ENCODE measurements around the gene MBNL3. TPM values are rescaled to one million over a fixed set of nuclear protein-coding genes. Genes with fewer than 3 reads are reported as not detected.
"Not testable (repeated sequence)": the region's sequence is repeated elsewhere in the genome, so short reads cannot be mapped to it uniquely, and the experiment has no call there.

Gene MBNL3
- total RNA-seq, 1 experiment from 2014 or later, result 42.2 TPM

- no peaks in the 10 kb centered on the region for H3K27me3 ChIP-seq (replicated peaks; ENCODE audit: insufficient read depth, low read depth, low read length, poor library complexity)
- no peak overlapping the region for H3K4me3 ChIP-seq (ENCODE audit: low read depth, low read length, poor library complexity, severe bottlenecking)
- no peak for TF ChIP-seq CTCF (conservative IDR thresholded peaks at IDR 0.05; ENCODE audit: low read depth, low read length)
- TF ChIP-seq EZH2 (IDR thresholded peaks at IDR 0.05; ENCODE audit: borderline replicate concordance, low read depth, low read length, poor library complexity, severe bottlenecking), result no peak
- H3K9me3 ChIP-seq (ENCODE audit: low read depth, low read length, poor library complexity, severe bottlenecking), result no peaks in the 10 kb centered on the region
- no peak overlapping the region for H3K27ac ChIP-seq (ENCODE audit: low read depth, low read length, poor library complexity, severe bottlenecking)
- no TSS peak for BruUV-seq (replicated peaks)
- no peak for DNase-seq (ENCODE audit: low spot score)
- CTCF ChIA-PET, result no interaction called here
- no peaks in the 10 kb centered on the region for H3K36me3 ChIP-seq (ENCODE audit: insufficient read depth, low read length, poor library complexity, severe bottlenecking)
- H3K4me1 ChIP-seq (ENCODE audit: insufficient read depth, low read length, poor library complexity, severe bottlenecking), result no peaks in the 10 kb centered on the region
- POLR2A ChIA-PET (ENCODE audit: low non-redundant PET), result no interaction called here
- intact Hi-C loops (cut with micrococcal nuclease; ENCODE audit: unreplicated experiment), result no loop called here
Observed at GRCh38 chrX:132452911-132453550, 35.8 kb downstream of the MBNL3 start.

- H3K27me3 ChIP-seq (replicated peaks; ENCODE audit: insufficient read depth, low read depth, low read length, poor library complexity); intact Hi-C loops (cut with micrococcal nuclease; ENCODE audit: unreplicated experiment); DNase-seq (ENCODE audit: low spot score); H3K4me3 ChIP-seq (ENCODE audit: low read depth, low read length, poor library complexity, severe bottlenecking); BruUV-seq (replicated peaks); H3K4me1 ChIP-seq (ENCODE audit: insufficient read depth, low read length, poor library complexity, severe bottlenecking); H3K36me3 ChIP-seq (ENCODE audit: insufficient read depth, low read length, poor library complexity, severe bottlenecking); H3K9me3 ChIP-seq (ENCODE audit: low read depth, low read length, poor library complexity, severe bottlenecking); POLR2A ChIA-PET (ENCODE audit: low non-redundant PET); CTCF ChIA-PET; H3K27ac ChIP-seq (ENCODE audit: low read depth, low read length, poor library complexity, severe bottlenecking): not testable (repeated sequence)
Observed at GRCh38 chrX:132445909-132446308, 42.9 kb downstream of the MBNL3 start.

GRCh38 chrX:132444936-132445335, 43.9 kb downstream of the MBNL3 start:
- BruUV-seq (replicated peaks), result no TSS peak
- TF ChIP-seq CTCF (conservative IDR thresholded peaks at IDR 0.05; ENCODE audit: low read depth, low read length) (no peak), EZH2 (IDR thresholded peaks at IDR 0.05; ENCODE audit: borderline replicate concordance, low read depth, low read length, poor library complexity, severe bottlenecking) (no peak)
- Histone ChIP-seq H3K36me3 (ENCODE audit: insufficient read depth, low read length, poor library complexity, severe bottlenecking) (no peaks in the 10 kb centered on the region), H3K27ac (ENCODE audit: low read depth, low read length, poor library complexity, severe bottlenecking) (no peak overlapping the region), H3K4me1 (ENCODE audit: insufficient read depth, low read length, poor library complexity, severe bottlenecking) (no peaks in the 10 kb centered on the region), H3K27me3 (replicated peaks; ENCODE audit: insufficient read depth, low read depth, low read length, poor library complexity) (peaks cover 4% of the 10 kb centered on the region), H3K4me3 (ENCODE audit: low read depth, low read length, poor library complexity, severe bottlenecking) (no peak overlapping the region), H3K9me3 (ENCODE audit: low read depth, low read length, poor library complexity, severe bottlenecking) (no peaks in the 10 kb centered on the region)
- POLR2A ChIA-PET (ENCODE audit: low non-redundant PET), result no interaction called here
- CTCF ChIA-PET, result no interaction called here
- intact Hi-C loops (cut with micrococcal nuclease; ENCODE audit: unreplicated experiment), result no loop called here
- no peak for DNase-seq (ENCODE audit: low spot score)
